GM21576 (cell line): ENCODE data around the gene VTI1A.

Experiments used
- ATAC-seq: cut with Tn5 transposase; IDR thresholded peaks from one replicate; pipeline ENCODE4 v1.9.1; 2021; ENCODE audit warnings: mild to moderate bottlenecking, moderate library complexity; ENCODE audit not compliant: unreplicated experiment

Gene VTI1A

DNA sequence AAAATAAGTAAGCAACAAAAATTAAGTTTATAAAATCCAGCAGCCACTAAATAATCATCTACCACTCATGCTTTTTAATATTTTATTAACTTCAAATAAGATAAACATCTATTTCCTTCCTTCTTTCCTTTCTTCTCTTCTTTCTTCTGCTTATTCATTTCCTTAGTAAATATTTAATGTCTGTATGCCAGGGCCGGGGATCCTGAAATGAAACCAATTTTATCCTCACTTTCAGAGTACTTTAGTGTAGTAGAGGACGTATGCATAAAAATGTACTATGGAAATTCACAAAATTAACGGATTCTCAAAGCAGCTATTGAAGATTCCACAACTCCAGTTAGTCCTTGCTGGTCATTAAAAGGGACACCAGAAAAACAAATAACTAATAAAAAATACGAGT is 224.7 kb downstream of the VTI1A start:
- ATAC-seq, result no peak

DNA sequence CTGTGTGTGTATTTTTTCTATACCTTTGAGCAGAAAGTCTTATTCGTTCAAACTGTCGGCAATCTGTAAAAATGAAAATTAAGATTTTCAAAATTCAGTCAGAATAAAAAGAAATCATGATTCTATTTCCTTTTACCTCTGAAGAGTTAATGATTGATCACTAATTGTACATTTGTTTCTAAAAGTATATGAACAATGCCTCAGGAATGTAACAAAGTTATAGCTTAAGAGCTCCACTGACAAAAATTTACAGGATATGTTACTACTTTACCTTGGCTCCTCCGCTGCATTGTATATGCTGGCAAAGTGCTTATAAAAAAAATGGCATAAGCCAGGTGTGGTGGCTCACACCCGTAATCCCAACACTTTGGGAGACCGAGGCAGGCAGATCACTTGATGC is 225.7 kb downstream of the VTI1A start:
- no peak for ATAC-seq

DNA sequence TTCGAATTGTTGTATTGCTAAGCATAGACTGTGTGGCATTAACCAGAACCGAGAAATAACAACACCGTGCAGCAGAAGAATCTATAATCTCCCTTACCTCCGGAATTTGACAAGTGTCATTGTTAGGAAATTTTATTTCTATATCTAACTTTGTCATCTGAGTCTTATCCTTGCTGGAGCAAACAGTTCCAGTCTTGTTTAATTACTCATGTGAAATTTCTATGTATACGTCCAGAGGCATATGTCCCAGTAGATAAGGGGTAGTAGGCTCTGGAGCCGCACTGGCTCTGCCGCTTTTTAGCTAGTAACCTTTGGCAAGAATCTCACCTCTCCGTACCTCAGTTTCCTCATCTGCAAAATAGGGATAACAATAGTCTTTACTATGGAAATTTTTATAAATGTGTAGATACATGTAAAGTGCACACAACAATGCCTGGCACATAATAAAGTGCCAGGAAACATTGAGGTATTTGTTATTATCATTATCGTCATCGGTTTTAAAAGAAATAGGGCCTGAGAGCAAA is 228.6 kb downstream of the VTI1A start:
- ATAC-seq, result no peak

- ATAC-seq, result no peak
Observed at GRCh38 chr10:112677689-112678088, 230.7 kb downstream of the VTI1A start.

DNA sequence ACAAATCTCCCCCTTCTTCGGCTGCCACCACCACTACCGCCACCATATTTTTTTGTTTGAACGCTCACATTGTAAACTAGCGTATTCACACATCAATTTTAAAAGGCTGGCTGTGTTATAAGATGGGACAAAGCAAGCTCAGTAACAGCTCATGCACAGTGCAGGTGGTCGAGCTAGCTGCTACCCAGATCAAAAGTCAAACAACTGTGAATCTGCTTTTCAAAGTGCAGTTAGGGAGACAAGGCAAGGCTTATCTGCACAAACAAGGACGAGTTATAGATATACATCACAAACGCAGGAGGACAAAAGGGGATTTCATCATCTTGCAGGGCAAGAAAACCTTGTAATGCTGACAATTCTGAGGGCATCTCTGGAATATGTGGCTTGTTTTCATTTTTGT is 231.6 kb downstream of the VTI1A start:
- no peak for ATAC-seq

DNA sequence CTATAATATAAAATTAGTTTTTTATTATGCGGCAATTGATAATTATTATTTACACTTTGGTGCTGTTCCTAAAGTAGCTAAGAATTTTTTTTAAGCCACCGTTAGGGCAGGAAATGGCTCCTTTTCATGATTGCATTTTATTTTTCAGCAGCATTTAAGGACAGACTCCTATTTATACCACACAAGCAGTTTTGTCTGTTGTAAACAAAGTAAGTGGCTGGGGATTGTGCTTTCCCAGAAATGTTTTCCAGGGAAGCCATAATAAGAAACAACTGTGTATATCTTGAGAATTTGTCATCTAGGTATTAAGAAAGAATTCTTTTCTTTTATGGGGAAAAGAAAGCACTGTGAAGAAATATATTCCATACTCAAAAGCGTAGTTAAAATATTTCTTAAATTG is 232.0 kb downstream of the VTI1A start:
- ATAC-seq, result no peak

GRCh38 chr10:112679392-112679791 is 232.4 kb downstream of the VTI1A start:
- no peak for ATAC-seq

DNA sequence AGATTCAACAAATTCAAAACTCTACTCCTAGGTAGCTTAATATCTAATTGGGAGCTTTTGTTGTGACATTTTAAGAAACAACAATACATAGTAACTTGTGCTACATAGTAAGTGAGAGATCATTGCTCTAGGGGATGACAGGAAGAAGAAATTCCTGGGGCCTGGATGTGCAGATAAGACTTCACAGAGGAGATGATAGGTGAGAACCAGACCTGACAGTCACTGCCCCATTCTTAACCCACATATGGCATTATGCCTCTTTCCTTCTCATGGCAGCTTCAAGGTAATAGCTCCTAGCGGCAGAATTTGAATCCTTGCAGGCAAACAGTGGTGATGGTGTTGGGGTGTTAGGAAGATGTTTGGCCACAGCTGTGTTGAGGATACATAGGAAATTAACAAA is 233.6 kb downstream of the VTI1A start:
- ATAC-seq, result no peak

DNA sequence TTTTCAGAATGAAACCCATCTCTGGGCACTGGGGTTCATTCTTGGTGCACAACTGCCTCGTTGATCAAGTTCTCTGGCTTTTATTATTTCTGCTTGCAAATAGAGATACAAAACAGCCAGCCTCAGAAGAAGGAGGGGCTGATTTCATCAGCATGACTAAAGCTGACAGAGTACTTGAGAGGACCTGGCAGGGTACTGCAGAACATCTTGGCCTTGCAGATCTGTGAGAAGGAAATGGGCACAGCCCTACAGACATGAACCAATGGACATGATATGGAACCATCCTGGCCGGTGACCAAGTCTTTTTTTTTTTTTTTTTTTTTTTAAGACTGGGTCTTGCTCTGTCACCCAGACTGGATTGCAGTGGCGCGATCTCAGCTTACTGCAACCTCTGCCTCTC is 240.6 kb downstream of the VTI1A start:
- no peak for ATAC-seq

- no peak for ATAC-seq
Observed at GRCh38 chr10:112689327-112690072, 242.5 kb downstream of the VTI1A start.

- ATAC-seq, result no peak
Observed at GRCh38 chr10:112695539-112695938, 248.5 kb downstream of the VTI1A start.

DNA sequence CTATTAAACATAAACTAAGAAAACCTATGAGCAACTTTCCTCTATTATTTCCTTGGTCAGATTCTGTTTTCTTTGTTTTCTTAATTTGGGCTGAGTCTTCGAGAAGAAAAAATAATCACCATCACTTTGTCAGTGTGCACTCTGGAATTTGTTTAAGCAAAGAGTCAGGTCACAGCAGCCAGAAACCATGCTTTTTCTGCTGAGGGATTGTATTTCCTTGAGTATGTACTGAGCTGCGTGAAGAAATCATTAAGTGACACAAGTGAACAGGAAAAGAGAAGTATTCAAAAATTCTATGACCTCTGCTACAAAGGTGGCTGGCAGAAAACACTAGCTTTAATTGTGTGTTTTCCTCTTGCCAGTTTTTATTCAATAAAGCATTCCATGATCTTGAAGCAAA is 249.6 kb downstream of the VTI1A start:
- no peak for ATAC-seq

- ATAC-seq, result no peak
Observed at GRCh38 chr10:112698133-112698817, 251.3 kb downstream of the VTI1A start.

DNA sequence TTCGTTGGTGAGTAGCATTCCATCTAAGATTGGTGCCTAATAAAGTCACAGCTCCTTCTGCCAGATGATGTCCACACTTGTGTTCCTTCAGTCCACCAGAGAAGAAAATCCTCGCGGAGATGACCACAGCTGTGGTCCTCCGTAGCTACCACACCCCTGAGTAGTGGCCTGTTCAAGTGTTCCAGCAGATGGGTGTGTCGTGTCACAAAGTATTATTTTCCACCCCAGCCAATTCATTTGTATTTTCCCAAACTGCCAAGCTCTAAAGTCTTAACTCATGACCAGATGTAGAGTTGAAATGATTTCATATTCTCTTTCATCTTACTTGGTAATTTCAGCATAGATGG is 251.8 kb downstream of the VTI1A start:
- no peak for ATAC-seq

GRCh38 chr10:112700215-112700671 is 253.2 kb downstream of the VTI1A start:
- ATAC-seq, result no peak

GRCh38 chr10:112701211-112701877 is 254.3 kb downstream of the VTI1A start:
- no peak for ATAC-seq

DNA sequence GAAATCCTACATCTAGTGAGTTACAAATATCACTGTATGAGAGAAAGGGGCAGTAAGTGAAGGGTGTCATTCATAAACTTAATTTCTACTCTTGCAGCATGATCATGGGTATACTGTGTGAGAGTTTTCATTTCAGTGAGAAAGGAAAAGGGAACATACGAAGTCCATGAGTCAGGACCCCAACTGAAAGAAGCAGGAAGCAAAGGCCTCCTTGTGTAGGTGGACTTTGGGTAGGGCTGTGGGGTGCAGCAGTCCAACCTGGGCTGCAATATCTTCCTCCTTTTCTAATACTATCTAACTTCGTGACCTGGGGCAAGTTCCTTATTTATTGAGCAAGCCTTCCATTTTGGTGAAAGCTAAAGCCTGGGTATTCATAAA is 254.9 kb downstream of the VTI1A start:
- no peak for ATAC-seq

DNA sequence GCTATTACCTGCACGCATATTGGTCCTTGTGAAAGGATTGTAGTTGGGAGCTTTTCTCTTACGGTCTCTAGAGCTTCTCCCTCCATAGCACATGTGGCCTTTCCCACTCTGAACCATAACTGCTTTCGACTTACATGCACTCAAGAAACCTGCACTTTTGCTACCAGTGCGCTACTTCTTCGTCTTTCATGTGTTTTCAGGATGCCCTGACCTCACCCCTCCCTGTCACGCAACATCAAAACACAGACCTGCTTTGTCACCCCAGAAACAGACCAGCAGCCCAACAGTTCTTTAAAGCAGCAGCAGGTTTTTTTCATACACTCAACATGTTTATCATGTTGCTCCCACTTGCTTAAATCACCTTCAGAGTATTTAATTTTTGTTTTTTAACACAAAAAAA is 259.6 kb downstream of the VTI1A start:
- ATAC-seq, result no peak

- no peak for ATAC-seq
Observed at GRCh38 chr10:112708461-112708860, 261.4 kb downstream of the VTI1A start.

- no peak for ATAC-seq
Observed at GRCh38 chr10:112710528-112710927, 263.5 kb downstream of the VTI1A start.

GRCh38 chr10:112711366-112711765 is 264.4 kb downstream of the VTI1A start:
- no peak for ATAC-seq

- no peak for ATAC-seq
Observed at GRCh38 chr10:112712536-112712935, 265.5 kb downstream of the VTI1A start.
